Thoracic aorta endothelial cell (primary cell): ENCODE results near the gene EEFSEC. TPM values are rescaled to one million over a fixed set of nuclear protein-coding genes. Genes with fewer than 3 reads are reported as not detected.

Source experiments
- small RNA-seq: library from RNA; depleted of rRNA; stranded (forward); fragments of <200 nt; gene quantifications from one replicate; pipeline ENCODE3, GENCODE V24; 2012
- total RNA-seq: library from RNA; depleted of rRNA; stranded (reverse); fragments of >200 nt; gene quantifications from 2 replicates; pipeline ENCODE4 v1.2.3, GENCODE V29; 2012

The EEFSEC gene
- total RNA-seq, result 6.8 and 8.6 TPM in 2 replicates

DNA sequence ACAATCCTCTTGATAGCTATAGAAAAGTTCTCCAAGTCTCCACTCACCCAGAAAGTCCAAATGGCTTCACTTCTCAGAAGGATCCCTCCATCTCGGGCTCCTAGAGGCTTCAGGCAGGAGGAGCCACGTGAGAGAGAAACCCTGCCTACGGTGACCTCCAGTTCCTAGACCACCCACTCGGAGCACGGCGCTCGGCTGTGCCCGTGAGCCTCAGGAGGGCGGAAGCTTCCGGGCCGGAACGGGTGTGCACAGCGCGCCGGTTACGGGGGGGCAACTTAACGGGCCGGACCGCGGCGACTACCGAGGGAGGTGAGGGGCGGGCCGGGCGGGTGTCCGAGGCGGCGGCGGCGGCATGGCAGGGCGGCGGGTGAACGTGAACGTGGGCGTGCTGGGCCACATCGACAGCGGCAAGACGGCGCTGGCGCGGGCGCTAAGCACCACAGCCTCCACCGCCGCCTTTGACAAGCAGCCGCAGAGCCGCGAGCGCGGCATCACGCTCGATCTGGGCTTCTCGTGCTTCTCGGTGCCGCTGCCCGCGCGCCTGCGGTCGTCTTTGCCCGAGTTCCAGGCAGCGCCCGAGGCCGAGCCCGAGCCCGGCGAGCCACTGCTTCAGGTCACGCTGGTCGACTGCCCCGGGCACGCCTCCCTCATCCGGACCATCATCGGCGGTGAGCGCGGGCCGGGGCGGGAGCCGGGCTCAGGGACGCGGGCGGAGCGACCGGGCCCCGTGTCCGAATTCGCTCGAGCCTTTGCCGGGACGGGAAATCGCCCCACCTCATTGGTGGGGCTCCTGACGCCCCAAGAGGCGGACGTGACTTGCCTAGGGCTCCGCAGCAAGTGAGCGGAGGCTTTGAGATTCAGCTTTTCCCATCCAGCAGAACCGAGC lies at the start of gene EEFSEC:
TSS of gene EEFSEC (plus strand) at position 326 of the 886 bp plus-strand sequence. CDS start at position 353, 27 bp downstream.

GRCh38 chr3:128123538-128124368 lies 29.5 kb upstream of the EEFSEC start, which contains the start of gene RUVBL1:
Gene RUVBL1, minus strand, starts transcription at chr3:128123812. Its CDS starts 88 bp downstream, at chr3:128123724.

Small RNA genes within 50 kb of the gene (small RNA-seq; reads per million reads assigned to genes)
- gene RNU6-823P, result not detected

Other genes starting within 250 kb of the EEFSEC start
- not detected in 2 replicates for gene KBTBD12, start 238.2 kb upstream of the EEFSEC start, total RNA-seq
- gene SEC61A1, start 101.0 kb upstream of the EEFSEC start, total RNA-seq, result 254 and 260 TPM in 2 replicates
- gene RUVBL1, start 29.7 kb upstream of the EEFSEC start, total RNA-seq, result 76.3 and 84.9 TPM in 2 replicates